Fibroblast of lung (primary cell): ENCODE data around the gene NOM1.

Experiments used
- CTCF ChIP-seq, 2 donors: IDR thresholded peaks in 1 of 2; conservative IDR thresholded peaks in 1 of 2; 1 replicate in 1 of 2; 2 replicates in 1 of 2; pipeline ENCODE4 v1.5.1; 2011 to 2012; ENCODE audit warnings: low read length in 2 of 2, control low read depth in 1 of 2, inconsistent platforms in 1 of 2, low read depth in 1 of 2, mild to moderate bottlenecking in 1 of 2
- EZH2 ChIP-seq: IDR thresholded peaks from 2 replicates; pipeline ENCODE4 v1.5.1; 2012; ENCODE audit warnings: low read length, control low read depth, mild to moderate bottlenecking; ENCODE audit errors: missing control alignments

- TF ChIP-seq CTCF (conservative IDR thresholded peaks at IDR 0.05 in 1 of 2, IDR thresholded peaks at IDR 0.05 in 1 of 2; ENCODE audit: low read depth in 1 of 2, low read length in 2 of 2), result no peak
- TF ChIP-seq EZH2, result peak; percentile 84
Observed at GRCh38 chr7:157021871-157022680, 72.6 kb downstream of the NOM1 start.
